ENCODE results near the gene EEPD1.

The EEPD1 gene

GRCh38 chr7:36266683-36267082, 113.6 kb downstream of the EEPD1 start:
- no peak for DNase-seq (ENCODE audit: low read depth)
- no peak for TF ChIP-seq CTCF (conservative IDR thresholded peaks at IDR 0.05; ENCODE audit: low read length)
- H3K4me3 ChIP-seq (ENCODE audit: low read length), result no peak overlapping the region

GRCh38 chr7:36272211-36272566, 119.1 kb downstream of the EEPD1 start:
- TF ChIP-seq CTCF (conservative IDR thresholded peaks at IDR 0.05; ENCODE audit: low read length), result no peak
- no peak for DNase-seq (ENCODE audit: low read depth)
- H3K4me3 ChIP-seq (ENCODE audit: low read length), result no peak overlapping the region

- H3K4me3 ChIP-seq (ENCODE audit: low read length), result no peak overlapping the region
- no peak for DNase-seq (ENCODE audit: low read depth)
- TF ChIP-seq CTCF (conservative IDR thresholded peaks at IDR 0.05; ENCODE audit: low read length), result no peak
Observed at GRCh38 chr7:36272567-36273269, 119.7 kb downstream of the EEPD1 start.

- no peak overlapping the region for H3K4me3 ChIP-seq (ENCODE audit: low read length)
- TF ChIP-seq CTCF (conservative IDR thresholded peaks at IDR 0.05; ENCODE audit: low read length), result no peak
- no peak for DNase-seq (ENCODE audit: low read depth)
Observed at GRCh38 chr7:36273836-36274235, 120.8 kb downstream of the EEPD1 start.

- no peak for TF ChIP-seq CTCF (conservative IDR thresholded peaks at IDR 0.05; ENCODE audit: low read length)
- no peak overlapping the region for H3K4me3 ChIP-seq (ENCODE audit: low read length)
- DNase-seq (ENCODE audit: low read depth), result no peak
Observed at GRCh38 chr7:36275735-36276284, 122.8 kb downstream of the EEPD1 start.

GRCh38 chr7:36276428-36277248, 123.6 kb downstream of the EEPD1 start:
- no peak for TF ChIP-seq CTCF (conservative IDR thresholded peaks at IDR 0.05; ENCODE audit: low read length)
- H3K4me3 ChIP-seq (ENCODE audit: low read length), result no peak overlapping the region
- no peak for DNase-seq (ENCODE audit: low read depth)

GRCh38 chr7:36277249-36277542, 124.1 kb downstream of the EEPD1 start:
- DNase-seq (ENCODE audit: low read depth), result no peak
- TF ChIP-seq CTCF (conservative IDR thresholded peaks at IDR 0.05; ENCODE audit: low read length), result no peak
- H3K4me3 ChIP-seq (ENCODE audit: low read length), result no peak overlapping the region

All from AG10803 (cell line).